Measurements from ENCODE around the gene NELFA.

DNA sequence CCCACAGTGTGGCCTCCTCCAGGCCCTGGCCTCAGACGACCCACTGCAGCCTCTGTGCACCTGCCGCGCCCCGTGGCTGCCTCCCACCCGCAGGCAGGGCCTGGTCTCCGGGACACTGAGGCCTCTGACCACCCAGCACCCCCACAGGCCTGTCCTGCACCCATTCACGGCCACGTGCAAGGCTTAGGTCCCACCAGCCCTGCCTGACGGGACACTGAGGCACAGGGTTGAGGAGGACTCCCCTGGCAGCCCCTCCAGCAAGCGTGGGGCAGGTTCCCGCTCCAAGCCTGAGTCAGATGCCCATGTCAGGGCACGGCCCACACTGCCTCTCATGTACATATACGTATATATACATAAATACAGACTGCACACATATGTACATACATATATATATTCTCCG lies 23.5 kb downstream of the NELFA start:
- no peak for TF ChIP-seq POLR2A (IDR thresholded peaks at IDR 0.05; ENCODE audit: low read length)
- no peak for TF ChIP-seq GATA1 (IDR thresholded peaks at IDR 0.05; ENCODE audit: low read depth, low read length)
